Measurements from ENCODE around the gene C1orf116. TPM values are rescaled to one million over a fixed set of nuclear protein-coding genes. Genes with fewer than 3 reads are reported as not detected.

Gene C1orf116
- total and polyA plus RNA-seq, 2 experiments from 2014 or later: 0.21 to 0.29 TPM

GRCh38 chr1:207033302-207033701, 746 bp upstream of the C1orf116 start:
- H3K27ac ChIP-seq: no peak overlapping the region

GRCh38 chr1:207031632-207032264, 808 bp downstream of the C1orf116 start:
- no peaks in the 10 kb centered on the region for H3K9me3 ChIP-seq (ENCODE audit: low read depth)
- peaks cover 18% of the 10 kb centered on the region for H3K4me1 ChIP-seq (ENCODE audit: low read depth)
- no peak for DNase-seq (ENCODE audit: low read depth in 1 of 2, low spot score in 1 of 2)
- no peak overlapping the region for H3K4me3 ChIP-seq
- H3K27me3 ChIP-seq: peaks cover 5% of the 10 kb centered on the region
- TF ChIP-seq CTCF (IDR thresholded peaks at IDR 0.05; ENCODE audit: low read depth, low read length): no peak
- H3K36me3 ChIP-seq: no peaks in the 10 kb centered on the region
- H3K27ac ChIP-seq: no peak overlapping the region

More at GRCh38 chr1:207033302-207033701, 746 bp upstream of the C1orf116 start:
- Histone ChIP-seq H3K4me3 (no peak overlapping the region), H3K9me3 (ENCODE audit: low read depth) (no peaks in the 10 kb centered on the region), H3K36me3 (no peaks in the 10 kb centered on the region), H3K4me1 (ENCODE audit: low read depth) (peaks cover 18% of the 10 kb centered on the region), H3K27me3 (peaks cover 15% of the 10 kb centered on the region)
- no peak for TF ChIP-seq CTCF (IDR thresholded peaks at IDR 0.05; ENCODE audit: low read depth, low read length)
- no peak for DNase-seq (ENCODE audit: low read depth in 1 of 2, low spot score in 1 of 2)

DNA sequence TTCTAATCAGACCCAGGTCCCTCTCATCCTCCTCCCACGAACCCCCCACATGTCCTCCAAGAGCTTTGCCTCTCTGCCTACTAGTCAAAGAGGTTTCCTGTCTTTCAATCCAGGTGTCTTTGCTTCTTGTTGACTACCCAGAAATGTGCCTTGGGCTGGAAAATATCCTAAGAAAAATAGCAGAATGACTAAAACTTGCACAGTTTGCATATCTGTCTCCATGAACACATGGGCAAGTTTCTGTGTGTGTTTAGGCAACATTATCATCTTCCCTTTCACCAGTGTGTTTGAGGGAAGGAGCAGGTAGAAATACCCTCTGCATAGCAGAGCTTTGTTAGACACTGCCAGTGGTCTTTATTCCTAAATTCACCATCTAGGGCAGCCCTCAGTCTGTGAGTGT, 1.5 kb downstream of the C1orf116 start:
- no peaks in the 10 kb centered on the region for H3K27me3 ChIP-seq
- peaks cover 23% of the 10 kb centered on the region for H3K4me1 ChIP-seq (ENCODE audit: low read depth)
- H3K27ac ChIP-seq: no peak overlapping the region
- H3K4me3 ChIP-seq: no peak overlapping the region
- no peaks in the 10 kb centered on the region for H3K9me3 ChIP-seq (ENCODE audit: low read depth)
- no peaks in the 10 kb centered on the region for H3K36me3 ChIP-seq
- no peak for DNase-seq (ENCODE audit: low read depth in 1 of 2, low spot score in 1 of 2)
- TF ChIP-seq CTCF (IDR thresholded peaks at IDR 0.05; ENCODE audit: low read depth, low read length): no peak

GRCh38 chr1:207030522-207031009, 2.0 kb downstream of the C1orf116 start:
- H3K9me3 ChIP-seq (ENCODE audit: low read depth): no peaks in the 10 kb centered on the region
- no peak for DNase-seq (ENCODE audit: low read depth in 1 of 2, low spot score in 1 of 2)
- no peaks in the 10 kb centered on the region for H3K36me3 ChIP-seq
- no peak for TF ChIP-seq CTCF (IDR thresholded peaks at IDR 0.05; ENCODE audit: low read depth, low read length)
- H3K27me3 ChIP-seq: no peaks in the 10 kb centered on the region
- H3K27ac ChIP-seq: no peak overlapping the region
- H3K4me3 ChIP-seq: no peak overlapping the region
- peaks cover 28% of the 10 kb centered on the region for H3K4me1 ChIP-seq (ENCODE audit: low read depth)

GRCh38 chr1:207029701-207030521, 2.6 kb downstream of the C1orf116 start:
- Histone ChIP-seq H3K27me3 (no peaks in the 10 kb centered on the region), H3K36me3 (no peaks in the 10 kb centered on the region), H3K4me1 (ENCODE audit: low read depth) (peaks cover 34% of the 10 kb centered on the region), H3K9me3 (ENCODE audit: low read depth) (no peaks in the 10 kb centered on the region), H3K4me3 (no peak overlapping the region), H3K27ac (no peak overlapping the region)
- TF ChIP-seq CTCF (IDR thresholded peaks at IDR 0.05; ENCODE audit: low read depth, low read length): no peak
- no peak for DNase-seq (ENCODE audit: low read depth in 1 of 2, low spot score in 1 of 2)

Data from cardiac muscle cell (in vitro differentiated cells and primary cell).